Kasumi-1 (cell line): ENCODE measurements around the gene NAV3.

ENCODE experiments used
- DNase-seq, 2 experiments: peaks; one replicate each; lab custom pipeline; 2025; lab: John Stamatoyannopoulos, UW

Gene NAV3

DNA sequence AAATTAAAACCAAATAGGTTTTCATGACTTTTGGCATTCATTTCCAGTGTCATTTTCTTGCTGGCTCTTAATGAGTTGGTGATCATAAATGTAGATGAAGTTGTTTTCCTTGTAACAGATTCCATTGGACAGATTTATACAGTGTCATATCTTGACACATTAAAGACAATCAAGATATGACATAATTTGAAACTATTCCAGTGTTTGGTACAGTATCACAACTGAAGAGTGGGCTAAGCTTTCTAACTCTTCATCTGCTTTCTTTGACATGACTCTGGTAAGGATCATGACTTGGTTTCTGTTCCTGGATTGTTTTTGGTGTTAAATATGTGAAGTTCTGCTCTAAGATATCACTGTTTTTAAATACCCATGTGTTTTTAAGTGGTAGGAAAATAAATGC is 289.6 kb downstream of the NAV3 start:
- no peak for DNase-seq

DNA sequence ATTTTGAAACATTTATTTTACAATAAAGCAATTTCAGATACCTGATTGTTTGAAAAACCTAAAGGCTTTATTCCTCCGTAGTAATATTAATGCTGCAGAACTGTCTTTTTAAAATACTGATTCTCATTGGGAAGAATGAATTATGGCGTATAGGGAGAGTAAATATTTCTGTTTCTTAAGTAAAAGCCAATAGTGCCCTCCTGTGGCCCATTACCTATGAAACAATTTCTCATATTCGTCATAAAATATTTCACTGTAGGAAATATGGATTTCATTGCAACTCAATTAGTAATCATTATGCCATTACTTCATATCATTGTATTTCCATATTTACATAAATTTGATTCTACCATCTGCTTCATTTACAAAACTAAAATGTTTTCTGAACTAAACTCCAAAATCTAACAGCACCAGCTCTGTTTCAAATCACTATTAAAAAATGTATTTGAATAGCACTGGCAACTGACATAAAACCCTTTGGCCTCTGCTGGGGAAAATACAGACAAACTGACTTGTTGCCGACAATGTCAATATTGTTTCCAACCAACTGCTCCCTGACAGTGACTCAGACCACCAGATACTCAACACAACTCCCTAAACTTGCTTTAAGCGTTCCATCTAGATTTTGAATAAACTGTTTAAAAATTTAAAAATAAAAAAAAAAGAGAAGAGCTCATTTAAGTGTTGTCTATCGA is 290.3 kb downstream of the NAV3 start:
- DNase-seq = peak; percentile 34 to 58

DNA sequence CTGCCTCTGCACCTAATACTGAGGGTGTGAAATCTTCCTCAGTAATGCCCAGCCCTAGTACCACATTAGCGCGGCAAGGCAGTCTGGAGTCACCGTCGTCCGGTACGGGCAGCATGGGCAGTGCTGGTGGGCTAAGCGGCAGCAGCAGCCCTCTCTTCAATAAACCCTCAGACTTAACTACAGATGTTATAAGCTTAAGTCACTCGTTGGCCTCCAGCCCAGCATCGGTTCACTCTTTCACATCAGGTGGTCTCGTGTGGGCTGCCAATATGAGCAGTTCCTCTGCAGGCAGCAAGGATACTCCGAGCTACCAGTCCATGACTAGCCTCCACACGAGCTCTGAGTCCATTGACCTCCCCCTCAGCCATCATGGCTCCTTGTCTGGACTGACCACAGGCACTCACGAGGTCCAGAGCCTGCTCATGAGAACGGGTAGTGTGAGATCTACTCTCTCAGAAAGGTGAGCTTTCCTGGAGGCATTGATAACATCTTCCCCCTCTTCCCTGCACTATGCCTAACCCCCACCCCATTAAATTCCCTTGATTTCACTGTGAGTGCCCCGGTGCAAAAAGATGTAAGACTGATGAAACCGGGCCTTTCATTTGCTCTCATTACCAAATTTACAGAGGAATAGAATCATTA is 291.4 kb downstream of the NAV3 start:
- DNase-seq = no peak

DNA sequence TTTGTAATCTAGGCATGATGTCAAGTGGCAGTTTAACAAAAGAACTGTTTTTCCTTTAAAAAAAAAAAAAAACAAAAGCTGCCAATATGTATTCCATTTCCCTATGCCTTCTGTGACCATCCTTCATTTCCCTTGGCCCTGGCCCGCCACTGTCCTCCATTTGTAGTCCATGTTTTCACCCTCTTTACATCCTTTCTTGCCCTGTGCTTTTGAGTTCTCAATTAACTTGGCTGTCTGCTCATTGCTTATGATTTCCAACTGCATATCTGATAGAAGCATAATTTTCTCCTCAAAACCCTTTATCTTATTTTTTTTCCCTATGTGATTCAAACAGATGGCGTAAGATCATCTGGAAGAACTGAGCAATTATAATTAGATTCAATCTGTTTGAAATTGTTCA is 297.5 kb downstream of the NAV3 start:
- no peak for DNase-seq

DNA sequence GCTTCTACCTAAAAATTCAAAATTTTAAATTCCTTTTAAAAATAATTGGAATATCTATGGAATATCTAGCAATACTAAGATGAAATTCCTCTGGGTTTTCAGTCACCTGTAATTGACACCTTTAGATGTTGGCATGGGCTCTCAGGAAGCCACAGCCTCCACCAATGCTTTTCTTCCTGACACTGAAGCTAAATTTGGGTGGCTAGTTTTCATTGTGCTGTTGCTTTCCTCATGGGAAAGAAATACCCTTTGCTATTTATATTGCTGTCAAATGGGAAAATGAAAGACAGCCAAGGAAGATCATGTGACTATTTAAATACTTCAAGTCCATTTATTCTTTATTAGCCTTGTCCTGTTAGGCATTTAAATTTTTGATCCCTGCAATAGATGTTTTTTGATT is 313.0 kb downstream of the NAV3 start:
- no peak for DNase-seq

DNA sequence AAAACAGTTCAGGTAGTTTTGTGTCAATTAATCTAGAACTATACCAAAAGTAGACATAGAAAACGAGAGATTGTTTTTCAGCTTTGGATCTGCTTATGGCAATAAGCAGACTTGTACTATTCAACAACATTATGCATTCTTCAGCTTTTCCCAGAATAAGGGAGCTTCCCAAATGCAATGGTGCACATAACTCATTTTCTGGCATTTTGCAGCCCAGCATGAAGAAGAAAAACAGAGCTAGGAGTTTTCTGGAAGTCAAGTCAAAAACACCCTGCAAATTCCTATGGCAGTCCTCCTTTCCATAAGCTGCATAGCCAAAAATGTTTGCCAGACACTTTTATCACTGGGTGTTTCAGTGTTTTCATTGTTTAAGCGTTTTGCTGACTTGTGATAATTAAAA is 314.7 kb downstream of the NAV3 start:
- no peak for DNase-seq

DNA sequence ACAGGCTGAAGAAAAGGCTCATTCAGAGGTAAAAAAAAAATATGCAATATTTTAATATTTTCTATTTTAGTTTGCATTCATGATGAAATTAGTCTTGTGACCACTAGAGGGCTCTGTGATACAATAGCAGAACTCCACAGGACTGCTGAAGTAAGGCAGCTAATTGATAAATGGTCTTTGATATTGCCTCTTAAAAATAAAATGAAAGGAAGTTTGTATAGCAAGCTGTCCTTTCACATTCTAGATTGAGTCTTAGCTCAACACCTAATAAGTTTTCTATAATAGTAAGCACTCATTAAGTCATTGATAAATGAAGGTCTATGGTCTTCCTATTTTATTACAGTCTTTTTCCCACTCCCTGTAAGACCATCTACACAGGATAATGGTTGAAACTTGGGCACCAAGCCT is 315.7 kb downstream of the NAV3 start:
- DNase-seq = peak; percentile 39 to 57

DNA sequence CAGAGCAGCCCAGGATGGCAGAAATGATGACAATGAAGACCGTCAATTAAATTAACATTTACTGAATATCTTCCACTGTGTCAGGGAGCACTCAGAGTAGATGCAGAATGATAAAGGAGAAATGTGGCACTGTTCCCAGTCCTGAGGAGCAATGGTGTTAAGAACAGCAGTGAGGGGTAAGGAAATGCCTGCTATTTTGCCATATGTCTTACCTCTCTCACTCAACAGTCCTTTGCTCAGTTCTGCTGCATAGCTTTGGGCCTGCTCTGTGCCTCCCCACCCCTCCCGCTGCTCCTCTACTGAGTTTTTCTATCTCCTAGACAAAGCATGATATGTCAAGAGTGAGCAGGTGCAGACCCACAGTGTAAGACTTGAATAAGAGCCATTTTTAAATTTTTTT is 318.8 kb downstream of the NAV3 start:
- DNase-seq = no peak

DNA sequence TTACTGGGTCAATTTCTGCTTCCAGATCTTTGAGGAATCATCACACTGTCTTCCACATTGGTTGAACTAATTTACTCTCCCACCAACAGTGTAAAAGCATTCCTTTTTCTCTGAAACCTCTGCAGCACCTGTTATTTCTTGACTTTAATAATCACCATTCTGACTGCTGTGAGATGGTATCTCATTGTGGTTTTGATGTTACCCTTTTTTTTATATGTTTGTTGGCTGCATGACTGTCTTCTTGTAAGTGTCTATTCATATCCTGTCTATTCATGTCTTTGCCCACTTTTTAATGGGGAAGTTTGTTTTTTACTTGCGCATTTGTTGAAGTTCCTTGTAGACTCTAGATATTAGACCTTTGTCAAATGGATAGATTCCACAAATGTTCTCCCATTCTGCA is 324.9 kb downstream of the NAV3 start:
- DNase-seq = no peak

DNA sequence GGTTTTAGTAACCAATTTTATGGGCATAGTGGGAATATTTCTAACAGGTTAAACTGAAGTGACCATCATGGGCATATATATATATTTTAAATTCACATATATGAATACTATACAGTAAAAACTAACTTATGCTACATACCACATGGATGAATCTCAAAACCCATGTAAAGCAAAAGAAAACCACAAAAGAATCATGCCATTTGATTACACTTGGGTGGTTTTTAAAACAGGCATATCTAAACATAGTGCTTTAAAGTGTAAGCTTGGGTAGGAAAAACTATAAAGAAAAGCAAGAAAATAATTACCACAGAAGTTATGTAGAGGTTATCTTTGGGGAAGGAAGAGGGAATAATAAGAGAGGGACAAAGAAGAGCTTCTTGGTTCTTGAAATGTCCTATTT is 326.1 kb downstream of the NAV3 start:
- DNase-seq = no peak

DNA sequence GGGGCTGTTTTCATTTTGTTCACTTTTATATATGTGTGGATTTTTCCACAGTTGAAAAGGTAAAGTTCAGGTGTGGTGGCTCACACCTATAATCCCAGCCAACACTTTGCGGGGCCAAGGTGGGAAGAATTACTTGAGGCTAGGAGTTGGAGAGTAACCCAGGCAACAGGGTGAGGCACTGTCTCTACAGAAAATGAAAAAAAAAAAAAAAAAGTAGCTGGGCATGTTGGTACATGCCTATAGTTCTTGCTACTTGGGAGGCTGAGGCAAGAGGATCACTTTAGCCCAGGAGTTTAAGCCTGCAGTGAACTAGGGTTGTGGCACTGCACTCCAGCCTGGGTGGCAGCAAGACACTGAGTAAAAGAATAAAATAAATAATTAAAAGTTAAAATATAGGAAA is 326.5 kb downstream of the NAV3 start:
- DNase-seq = no peak

DNA sequence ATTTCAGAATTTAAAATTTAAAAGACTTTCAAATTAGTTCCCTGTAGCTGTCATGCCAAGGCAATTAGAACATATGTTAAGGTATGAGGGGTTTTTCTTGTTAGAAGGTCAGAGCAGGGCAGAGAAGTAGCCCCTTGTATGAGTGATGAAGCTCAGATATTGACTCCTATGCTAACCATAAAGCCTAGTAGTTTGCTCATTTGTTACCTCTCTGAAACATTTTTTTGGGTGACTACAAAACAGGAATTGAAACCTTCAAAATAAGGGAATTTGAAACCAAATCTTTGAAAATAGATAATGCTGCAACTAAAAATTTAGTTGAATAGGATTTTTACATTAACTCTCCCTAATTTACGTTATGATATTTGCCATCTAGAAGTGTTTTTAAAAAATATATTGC is 333.5 kb downstream of the NAV3 start:
- no peak for DNase-seq

DNA sequence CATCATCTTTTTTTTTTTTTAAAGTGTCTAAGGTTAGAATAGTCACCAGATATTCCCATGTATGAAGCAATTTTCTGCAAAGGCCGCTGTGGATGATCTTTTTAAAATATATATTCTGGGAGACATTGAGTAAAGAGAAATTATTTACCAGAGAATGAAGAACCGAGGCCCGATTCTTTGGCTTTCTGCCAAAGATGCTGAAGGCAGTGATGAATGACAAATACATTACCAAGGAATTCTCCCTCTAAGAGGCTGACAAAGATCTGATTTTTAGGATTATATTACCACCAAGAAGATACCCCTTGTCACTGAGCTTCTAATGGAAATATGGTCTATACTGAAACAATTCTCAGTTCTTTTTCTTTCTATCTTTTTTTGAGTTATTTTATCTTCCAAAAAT is 336.8 kb downstream of the NAV3 start:
- no peak for DNase-seq

DNA sequence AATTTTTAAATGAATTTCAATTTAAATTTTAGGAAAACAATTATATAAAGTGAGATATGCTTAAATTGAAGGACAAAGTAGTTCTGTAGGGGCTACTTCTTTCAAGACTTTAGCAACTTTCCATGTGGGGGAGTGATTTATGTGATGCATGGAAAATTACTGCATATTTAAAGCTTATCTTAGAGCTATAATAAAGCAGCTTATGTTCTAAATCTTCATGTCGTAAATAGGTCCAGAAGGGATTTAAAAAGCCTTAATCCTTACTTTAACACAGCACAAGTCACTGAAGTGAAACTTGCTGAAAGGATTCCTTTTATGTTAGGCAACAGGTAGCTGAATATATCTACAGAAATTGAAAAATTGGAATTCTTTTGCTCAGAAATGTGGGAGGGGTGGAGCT is 340.4 kb downstream of the NAV3 start:
- no peak for DNase-seq

DNA sequence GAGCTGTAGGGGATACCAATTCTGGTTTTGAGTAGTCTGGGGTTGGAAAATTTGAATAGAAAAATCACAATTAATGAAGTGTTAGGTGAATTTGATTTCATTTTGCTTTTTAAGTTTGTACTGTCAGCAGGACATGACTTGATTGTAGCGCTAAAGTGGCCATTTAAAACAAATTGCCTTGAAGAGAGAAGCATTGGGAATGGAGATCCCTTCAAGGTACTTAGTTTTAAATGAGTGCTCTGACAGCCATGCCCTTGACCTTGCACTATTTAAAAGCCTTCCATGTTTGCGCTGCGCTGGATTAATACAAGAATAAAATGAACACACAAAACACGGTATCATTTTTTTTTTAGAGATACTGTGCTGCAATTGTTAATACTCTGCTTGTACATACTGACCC is 345.9 kb downstream of the NAV3 start:
- DNase-seq = no peak

DNA sequence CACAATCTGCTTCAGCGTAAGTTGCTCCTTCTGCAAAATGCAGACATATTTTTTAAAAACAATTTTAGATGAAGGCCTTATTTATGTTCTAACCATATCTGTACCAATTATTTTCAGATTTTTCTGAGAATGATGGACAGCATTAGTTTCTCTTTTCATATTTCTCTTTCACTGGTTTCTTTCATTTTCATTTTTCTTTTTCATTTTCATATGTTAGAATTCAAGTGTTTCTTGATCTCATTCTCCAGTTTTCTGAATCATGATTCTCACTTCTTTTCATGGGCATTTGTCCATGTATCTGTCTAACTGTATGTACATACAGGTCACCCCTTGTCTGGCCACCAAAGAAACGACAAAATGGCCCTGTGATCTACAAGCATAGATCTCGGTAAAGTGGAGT is 346.6 kb downstream of the NAV3 start:
- no peak for DNase-seq

DNA sequence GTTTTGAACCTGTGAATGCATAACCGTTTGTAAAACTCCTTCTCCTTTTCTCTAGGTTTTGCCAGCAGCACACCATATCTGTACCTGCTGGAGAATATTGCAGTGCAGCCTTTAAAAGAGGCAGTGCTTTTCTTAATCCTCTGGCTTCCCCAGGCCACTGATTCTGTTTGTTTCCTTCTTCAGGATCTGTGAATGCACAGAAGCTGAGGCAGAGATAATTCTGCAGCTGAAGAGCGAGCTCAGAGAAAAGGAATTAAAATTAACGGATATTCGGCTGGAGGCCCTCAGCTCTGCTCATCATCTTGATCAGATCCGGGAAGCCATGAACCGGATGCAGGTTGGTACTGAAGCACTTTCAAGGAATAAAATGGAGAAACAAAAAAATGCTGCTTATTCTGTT is 348.7 kb downstream of the NAV3 start:
- no peak for DNase-seq

DNA sequence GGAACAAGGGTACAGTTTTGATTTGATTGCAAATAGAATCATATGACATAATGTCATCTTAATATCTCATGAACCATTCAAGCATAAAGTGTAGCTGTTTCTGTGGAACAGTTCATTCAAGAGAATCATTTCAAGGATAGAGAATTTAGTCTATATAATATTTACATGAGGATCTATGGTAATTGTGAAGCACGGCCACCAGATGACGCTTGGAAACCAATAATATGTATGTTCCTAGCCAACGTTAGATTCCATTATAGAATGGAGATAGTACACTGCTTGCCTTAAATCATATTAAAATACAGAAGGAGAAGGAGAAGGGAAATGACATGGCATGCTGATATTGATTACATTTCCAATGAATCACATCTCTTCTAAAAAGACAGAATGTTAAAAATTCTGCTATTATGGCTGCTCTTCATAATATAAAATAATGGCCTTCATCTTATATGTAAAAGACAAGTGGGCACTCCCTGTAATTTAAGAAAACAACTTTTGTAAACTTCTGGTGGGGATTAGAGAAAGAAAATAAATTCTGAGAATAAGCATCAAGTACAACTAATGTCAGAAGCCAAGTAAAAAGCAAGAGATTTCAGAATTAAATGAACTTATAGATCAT is 351.0 kb downstream of the NAV3 start:
- DNase-seq = peak; percentile 39 to 67

DNA sequence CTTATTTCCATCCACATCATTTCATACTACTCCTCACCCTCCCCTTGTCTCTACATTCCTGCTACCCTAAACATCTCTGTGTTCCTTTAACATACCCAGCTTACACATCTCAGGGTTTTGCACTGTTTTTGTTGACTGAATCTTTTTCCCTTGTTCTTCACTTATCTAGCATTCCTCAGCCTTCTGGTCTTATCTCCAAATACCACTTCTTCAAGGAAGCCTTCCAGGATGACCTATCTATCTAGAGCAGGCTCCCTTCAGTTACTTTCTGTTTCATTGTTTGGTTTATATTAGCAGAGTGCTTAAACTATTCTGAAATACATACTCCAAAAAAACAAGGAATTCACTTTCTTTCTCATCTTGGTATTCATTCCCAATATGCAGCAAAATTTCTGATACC is 353.1 kb downstream of the NAV3 start:
- DNase-seq = no peak

DNA sequence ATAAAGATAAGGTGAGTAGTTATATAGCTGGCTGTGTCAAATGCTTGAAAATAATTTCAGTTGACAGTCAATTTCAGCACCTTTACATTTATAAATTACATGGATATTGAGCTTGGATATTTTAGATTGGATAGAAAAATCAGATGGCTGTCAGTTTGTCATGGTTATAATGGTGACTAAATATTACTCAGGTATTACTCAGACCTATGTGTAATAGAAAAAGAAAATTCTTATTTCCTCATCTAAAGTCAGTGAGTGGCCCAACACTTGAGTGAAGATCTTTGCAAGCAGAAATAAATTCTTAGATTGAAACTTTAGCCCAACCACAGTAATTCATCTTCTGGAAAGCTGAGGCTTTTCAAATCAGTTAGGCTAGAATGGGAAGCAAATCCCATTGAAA is 354.4 kb downstream of the NAV3 start:
- no peak for DNase-seq

DNA sequence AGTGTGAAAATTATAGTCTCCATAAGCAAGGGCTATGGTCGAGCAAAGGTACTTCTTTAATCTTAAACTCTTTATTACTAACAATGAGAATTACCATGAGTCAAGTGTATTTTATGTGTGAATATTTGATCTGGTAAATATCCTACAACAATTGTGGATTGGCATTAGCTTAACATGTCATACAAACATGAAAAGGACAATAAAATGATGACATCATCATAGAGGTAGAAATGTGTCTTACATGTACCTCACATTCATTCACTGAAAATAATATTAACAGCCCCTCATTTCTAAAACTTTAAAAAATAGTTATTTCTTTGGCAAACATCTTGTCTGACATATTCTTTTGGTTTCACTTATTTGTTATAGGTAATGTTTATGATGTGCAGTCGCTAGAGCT is 355.0 kb downstream of the NAV3 start:
- no peak for DNase-seq

DNA sequence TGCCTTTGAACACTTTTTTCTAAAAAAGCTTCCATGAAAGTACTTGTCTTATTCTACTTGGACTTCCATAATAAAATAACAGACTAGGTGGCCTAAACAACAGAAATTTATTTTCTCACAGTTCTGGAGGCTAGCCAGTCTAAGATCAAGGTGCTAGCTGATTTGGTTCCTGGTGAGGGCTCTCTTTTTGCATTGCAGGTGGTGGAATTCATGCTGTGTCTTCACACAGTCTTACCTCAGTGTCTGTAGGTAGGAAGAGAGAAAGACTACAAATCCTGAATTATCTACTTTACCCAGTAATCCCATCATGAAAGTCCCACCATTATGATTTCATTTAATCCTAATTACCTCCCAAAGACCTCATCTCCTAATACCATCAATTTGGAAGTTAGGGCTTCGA is 356.0 kb downstream of the NAV3 start:
- DNase-seq = no peak

DNA sequence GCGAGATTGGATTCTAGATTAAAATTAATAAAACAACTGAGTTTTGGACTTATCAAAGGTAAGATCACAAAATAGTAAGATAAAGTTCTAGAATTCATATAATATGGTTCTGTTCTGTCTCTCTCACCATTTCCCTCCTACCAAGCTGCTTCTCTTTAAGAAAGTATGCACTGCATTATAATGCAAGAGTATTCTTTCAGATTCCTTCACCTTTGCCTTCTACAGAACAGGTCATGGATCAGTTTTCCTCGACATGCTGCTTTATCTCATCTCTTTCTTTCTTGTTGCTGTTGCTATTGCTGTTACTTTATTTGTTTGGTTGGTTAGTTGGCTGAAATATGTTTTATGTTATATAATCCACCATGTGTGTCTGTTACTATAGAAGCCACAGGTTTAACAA is 357.0 kb downstream of the NAV3 start:
- no peak for DNase-seq

DNA sequence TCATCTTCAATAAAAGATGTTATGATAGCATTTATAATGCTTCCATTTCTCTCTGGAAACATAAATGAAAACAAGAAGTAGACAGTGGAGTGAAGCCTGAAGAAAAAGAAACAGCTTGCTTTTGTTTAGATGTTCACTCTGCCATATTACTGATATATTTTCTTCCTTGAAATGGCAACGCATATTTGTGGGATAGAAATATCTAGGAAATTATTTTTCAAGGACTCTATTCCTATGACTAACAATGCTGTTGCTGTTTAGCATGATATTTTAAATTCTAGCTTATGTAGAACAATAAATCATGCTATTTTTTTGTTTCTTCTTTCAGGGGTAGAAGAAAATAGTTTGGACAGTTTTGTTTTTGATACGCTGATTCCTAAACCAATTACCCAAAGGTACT is 359.0 kb downstream of the NAV3 start:
- DNase-seq = no peak
